HG03196 (cell line): Measurements from ENCODE around the gene STMN3.
"Not testable (repeated sequence)": the region's sequence is repeated elsewhere in the genome, so short reads cannot be mapped to it uniquely, and the experiment has no call there.

Experiments
- ATAC-seq: cut with Tn5 transposase; IDR thresholded peaks from one replicate; pipeline ENCODE4 v1.9.1; 2021; ENCODE audit not compliant: unreplicated experiment

STMN3 gene

GRCh38 chr20:63678667-63679465 lies 25.6 kb upstream of the STMN3 start:
- ATAC-seq: no peak

- no peak for ATAC-seq
Observed at GRCh38 chr20:63678071-63678470, 24.8 kb upstream of the STMN3 start.

DNA sequence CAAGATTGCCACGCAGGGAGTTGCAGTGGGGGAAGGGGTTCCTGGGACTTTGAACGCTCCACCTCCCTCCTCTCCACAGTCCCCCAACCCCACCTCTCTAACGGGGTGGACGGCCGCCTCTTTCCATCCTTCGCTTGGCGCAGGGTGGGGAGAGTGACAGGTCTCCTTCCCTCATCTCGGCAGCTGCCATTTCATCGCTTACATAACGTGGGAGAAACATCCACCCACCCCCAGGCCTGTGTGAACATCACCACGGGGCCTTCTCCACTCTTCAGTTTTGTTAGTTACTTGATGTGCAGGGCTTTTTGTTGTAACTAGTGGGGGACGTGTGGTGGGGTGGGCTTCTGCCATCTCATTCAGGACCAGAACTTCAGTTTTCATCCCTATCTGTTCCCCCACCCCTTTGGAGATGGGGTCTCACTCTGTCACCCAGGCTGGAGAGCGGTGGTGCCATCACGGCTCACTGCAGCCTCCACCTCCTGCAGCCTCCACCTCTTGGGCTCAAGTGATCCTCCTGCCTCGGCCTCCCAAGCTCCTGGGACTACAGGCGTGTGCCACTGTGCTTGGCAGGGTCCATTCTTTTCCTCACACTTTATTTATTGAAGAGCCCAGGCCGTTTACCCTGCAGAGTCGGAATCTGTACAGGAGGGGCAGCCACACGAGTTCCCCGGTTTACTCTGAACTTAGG lies 22.6 kb upstream of the STMN3 start:
- ATAC-seq: no peak

DNA sequence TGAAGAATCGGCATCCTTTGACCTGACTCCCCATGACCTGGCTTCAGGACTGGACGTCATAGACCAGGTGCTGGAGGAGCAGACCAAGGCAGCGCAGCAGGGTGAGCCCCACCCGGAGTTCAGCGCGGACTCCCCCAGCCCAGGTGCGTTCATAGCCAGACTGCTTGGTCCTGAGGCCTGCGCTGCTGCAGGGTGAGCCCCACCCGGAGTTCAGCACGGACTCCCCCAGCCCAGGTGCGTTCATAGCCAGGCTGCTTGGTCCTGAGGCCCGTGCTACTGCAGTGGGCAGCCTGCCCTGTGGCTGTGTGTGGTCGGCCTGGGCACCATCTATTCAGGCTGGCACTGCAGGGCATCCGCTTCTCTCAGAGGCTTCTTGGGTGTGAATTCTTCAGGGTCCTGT lies 20.7 kb upstream of the STMN3 start:
- no peak for ATAC-seq

DNA sequence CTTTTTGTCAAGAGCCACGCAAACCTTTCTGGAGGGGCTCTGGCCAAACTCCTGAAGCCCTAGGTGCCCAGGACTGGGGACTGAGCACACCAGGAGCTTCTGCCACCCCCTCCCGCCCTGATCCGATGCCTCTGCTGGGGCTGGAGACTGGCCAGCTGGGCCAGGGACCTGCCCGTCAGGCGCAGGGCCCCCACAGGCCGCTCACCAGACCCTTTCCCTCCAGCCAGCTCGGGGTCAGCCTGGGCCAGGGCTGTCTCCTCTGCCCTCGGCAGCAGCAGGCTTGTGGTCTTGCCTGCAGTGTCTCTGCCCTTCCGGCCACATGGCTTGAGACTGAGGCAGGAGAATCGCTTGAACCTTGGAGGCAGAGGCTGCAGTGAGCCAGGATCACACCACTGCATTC lies 19.4 kb upstream of the STMN3 start:
- no peak for ATAC-seq

DNA sequence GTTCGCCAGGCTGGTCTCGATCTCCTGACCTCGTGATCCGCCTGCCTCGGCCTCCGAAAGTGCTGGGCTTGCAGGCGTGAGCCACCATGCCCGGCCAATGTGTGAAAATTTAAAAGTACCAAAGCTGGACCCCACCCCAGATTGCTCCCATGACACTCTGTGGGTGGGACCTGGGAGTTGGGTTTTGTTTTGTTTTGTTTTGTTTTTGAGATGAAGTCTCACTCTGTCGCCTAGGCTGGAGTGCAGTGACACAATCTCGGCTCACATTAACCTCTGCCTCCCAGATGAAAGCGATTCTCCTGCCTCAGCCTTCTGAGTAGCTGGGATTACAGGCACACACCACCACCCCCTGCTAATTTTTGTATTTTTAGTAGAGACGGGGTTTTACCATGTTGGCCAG lies 18.5 kb upstream of the STMN3 start:
- ATAC-seq: not testable (repeated sequence)

DNA sequence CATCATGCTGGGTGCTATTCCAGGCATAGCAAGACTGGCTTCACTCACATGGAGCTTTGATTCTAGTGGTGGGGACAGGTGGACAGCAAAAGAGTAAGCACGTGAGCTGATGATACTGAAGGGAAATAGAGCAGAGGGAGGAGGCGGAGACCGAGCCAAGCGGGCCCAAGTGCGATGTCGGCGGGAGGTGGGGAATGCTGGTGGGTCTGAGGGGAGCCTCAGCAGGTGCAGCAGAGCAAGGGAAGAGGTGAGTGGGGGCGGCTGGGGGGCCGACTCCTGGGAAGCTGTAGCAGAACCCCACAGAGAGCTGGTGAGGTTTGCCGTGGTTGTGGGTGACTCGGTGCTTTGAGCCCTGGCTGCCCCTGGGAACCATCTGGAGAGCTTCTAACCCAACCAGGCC lies 15.1 kb upstream of the STMN3 start:
- no peak for ATAC-seq

DNA sequence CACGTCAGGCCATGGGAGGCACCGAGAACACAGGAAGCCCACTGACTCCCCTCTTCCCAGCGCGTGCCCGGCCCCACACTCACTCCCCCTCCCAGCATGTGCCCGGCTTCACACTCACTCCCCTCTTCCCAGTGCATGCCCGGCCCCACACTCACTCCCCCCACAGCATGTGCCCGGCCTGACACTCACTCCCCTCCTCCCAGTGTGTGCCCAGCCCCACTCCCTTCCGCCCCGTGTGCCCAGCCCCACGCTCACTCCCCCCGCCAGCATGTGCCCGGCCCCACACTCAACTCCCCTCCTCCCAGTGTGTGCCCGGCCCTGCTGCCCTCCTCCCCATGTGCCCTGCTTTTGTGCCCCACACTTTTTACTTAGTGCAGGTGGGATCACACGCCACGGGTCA lies 14.6 kb upstream of the STMN3 start:
- ATAC-seq: no peak

GRCh38 chr20:63665708-63666107 lies 12.5 kb upstream of the STMN3 start:
- ATAC-seq: no peak

DNA sequence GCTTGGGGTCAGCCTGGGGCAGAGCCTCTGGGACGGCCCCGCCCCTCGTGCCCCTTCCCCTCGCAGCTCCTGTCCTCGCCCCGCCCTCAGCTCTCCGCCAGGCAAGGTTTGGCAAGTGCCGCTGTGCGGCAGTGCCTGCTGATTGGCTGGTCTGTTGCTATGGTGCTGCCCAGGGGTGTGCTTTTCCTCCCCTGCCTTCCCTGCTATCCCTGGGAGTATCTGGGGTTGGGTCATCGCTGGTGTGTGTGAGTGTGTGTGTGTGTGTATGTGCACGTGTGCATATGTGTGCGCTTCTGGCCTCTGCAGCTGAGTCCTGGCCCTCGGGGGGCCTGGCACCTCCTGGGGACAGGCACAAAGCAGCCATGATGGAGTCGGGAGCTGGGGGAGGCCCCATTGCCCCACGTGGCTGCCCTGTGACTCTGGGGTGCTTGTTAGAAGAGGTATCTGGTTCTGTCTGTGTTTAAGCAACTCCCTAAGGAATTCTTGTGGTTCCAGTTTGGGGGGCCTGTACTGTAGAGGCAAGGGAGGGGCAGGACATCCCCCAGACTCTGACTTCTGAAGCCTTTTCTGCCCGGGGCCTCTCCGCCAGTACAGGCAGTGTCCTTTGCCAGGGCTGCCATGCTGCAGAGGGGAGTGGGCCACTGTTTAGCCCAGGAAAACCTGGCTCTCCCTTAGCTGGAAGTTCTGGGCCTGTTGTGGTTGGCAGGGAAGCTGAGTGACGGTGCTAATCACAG lies 11.8 kb upstream of the STMN3 start:
- ATAC-seq: no peak

- no peak for ATAC-seq
Observed at GRCh38 chr20:63664143-63664851, 11.1 kb upstream of the STMN3 start.

GRCh38 chr20:63663332-63664066 lies 10.3 kb upstream of the STMN3 start:
- no peak for ATAC-seq

DNA sequence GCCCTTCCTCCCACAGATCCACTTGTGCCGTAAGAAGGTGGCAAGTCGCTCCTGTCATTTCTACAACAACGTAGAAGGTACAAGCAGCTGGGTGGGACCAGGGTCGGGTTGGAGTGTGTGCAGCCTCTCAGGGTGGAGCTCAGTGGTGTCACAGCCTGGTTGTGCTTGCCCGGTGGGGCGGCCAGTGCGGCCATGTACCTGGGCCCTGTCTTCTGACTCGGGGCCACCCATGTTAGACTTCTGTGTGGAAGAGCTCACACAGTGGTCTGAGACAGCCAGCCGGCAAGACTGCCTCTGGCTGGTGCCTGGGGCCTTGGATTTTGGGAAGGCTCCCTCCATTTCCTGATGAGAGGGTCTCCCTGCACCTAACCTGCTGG lies 9.6 kb upstream of the STMN3 start:
- no peak for ATAC-seq

DNA sequence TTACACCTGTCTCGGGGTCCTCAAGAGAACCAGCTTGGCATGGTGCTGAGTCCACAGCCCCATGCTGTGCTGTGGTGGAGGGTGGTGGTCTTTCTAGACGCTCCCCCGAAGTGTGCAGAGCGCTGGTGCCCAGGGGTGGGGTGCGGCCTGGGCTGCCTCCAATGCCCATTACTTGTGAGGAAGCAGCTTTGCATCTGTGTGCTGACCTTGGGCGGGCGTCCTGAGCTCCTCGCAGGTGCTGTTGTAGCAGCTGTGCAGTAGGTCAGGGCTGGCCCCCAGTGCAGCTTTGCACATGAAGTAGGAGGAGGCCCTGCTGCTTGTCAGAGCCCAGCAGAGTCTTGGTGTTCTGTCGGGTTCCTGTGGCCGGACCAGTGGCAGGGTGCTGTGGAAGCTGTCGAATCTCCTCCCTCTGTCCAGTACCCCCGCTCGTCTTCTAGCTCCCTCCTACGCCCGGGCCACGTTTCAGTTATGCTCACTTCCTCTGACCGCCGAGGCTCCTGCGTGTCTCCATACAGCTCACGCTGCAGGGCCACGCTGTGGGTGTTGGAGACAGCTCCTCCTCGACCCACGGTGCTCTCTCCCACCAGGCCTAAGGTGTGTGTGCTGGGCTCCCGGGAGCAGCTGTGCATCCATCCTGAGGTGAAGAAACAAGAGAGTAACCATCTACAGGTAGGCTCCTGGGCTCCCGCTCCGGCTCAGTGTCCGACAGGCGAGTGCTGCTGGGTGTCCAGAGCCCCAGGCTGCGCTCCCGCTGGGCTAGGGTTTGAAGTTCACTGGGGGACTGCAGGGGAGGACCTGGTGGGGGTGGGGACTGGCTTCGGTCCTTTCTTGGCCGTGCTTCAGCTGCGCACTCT lies 9.0 kb upstream of the STMN3 start:
- ATAC-seq: no peak

DNA sequence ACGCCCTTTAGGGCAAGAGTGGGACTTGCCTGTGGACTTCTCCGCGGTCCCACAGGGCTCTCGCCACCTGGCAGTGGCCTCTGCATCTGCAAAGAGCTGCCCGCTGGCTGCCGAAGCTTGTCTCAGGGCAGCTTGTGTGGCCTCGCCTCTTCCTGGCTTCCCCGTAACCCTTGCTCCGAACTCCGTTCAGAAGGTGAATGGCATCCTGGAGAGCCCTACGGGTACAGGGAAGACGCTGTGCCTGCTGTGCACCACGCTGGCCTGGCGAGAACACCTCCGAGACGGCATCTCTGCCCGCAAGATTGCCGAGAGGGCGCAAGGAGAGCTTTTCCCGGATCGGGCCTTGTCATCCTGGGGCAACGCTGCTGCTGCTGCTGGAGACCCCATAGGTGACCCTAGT lies 7.9 kb upstream of the STMN3 start:
- ATAC-seq: no peak

GRCh38 chr20:63660622-63661021 lies 7.4 kb upstream of the STMN3 start:
- ATAC-seq: no peak

GRCh38 chr20:63660174-63660573 lies 7.0 kb upstream of the STMN3 start:
- ATAC-seq: not testable (repeated sequence)

DNA sequence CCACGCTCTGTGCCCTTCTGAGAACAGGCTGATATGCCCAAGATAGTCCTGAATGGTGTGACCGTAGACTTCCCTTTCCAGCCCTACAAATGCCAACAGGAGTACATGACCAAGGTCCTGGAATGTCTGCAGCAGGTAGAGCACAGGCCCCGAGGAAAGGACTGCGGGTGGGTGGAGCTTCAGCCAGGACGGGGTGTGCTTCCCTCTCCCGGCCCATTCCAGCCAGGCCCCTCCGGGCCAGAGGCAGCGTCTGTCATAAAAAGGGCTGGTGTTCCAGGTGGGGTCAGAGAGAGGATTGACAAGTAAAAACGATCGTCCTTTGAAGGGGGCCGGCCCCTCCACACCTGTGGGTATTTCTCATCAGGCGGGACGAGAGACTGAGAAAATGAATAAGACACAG lies 6.1 kb upstream of the STMN3 start:
- ATAC-seq: no peak

- ATAC-seq: peak; percentile 19
Observed at GRCh38 chr20:63658749-63659187, 5.5 kb upstream of the STMN3 start.
